Neural crest cell (in vitro differentiated cells): ENCODE measurements around the gene STK17B. TPM values are rescaled to one million over a fixed set of nuclear protein-coding genes. Genes with fewer than 3 reads are reported as not detected.

ENCODE experiments used
- DNase-seq: peaks from one replicate; pipeline ENCODE4 v3.0.0; 2021; ENCODE audit warnings: low read depth, mixed read lengths, low spot score
- H3K27ac Mint-ChIP-seq: one replicate; pipeline ENCODE4 v1.8.0; 2021; ENCODE audit warnings: mild to moderate bottlenecking, mixed read lengths; ENCODE audit not compliant: unreplicated experiment
- H3K27me3 Mint-ChIP-seq: 2 replicates; pipeline ENCODE4 v1.8.0; 2021; ENCODE audit warnings: low read depth, mild to moderate bottlenecking, mixed read lengths
- H3K36me3 Mint-ChIP-seq: 2 replicates; pipeline ENCODE4 v1.8.0; 2021; ENCODE audit warnings: low read depth, mild to moderate bottlenecking, mixed read lengths
- H3K4me1 Mint-ChIP-seq: 2 replicates; pipeline ENCODE4 v1.8.0; 2021; ENCODE audit warnings: mixed read lengths
- H3K4me3 Mint-ChIP-seq: one replicate; pipeline ENCODE4 v1.8.0; 2021; ENCODE audit warnings: mild to moderate bottlenecking, mixed read lengths
- H3K9me3 Mint-ChIP-seq: 2 replicates; pipeline ENCODE4 v1.8.0; 2021; ENCODE audit warnings: mixed read lengths
- total RNA-seq: library from RNA; stranded (reverse); gene quantifications from 2 replicates; pipeline ENCODE4 v1.2.1, GENCODE V29; 2021
- TF ChIP-seq, protein P1 (sequence below): fragments of 200-600 bp; sonication (generic); conservative IDR thresholded peaks from 2 replicates; pipeline ENCODE4 v1.5.0; 2021; ENCODE audit warnings: antibody characterized with exemption, mild to moderate bottlenecking

Gene STK17B
- total RNA-seq, 1 donor from 2014 or later = 7.3 TPM

- no peak overlapping the region for H3K4me3 Mint-ChIP-seq
- TF ChIP-seq, protein P1, sequence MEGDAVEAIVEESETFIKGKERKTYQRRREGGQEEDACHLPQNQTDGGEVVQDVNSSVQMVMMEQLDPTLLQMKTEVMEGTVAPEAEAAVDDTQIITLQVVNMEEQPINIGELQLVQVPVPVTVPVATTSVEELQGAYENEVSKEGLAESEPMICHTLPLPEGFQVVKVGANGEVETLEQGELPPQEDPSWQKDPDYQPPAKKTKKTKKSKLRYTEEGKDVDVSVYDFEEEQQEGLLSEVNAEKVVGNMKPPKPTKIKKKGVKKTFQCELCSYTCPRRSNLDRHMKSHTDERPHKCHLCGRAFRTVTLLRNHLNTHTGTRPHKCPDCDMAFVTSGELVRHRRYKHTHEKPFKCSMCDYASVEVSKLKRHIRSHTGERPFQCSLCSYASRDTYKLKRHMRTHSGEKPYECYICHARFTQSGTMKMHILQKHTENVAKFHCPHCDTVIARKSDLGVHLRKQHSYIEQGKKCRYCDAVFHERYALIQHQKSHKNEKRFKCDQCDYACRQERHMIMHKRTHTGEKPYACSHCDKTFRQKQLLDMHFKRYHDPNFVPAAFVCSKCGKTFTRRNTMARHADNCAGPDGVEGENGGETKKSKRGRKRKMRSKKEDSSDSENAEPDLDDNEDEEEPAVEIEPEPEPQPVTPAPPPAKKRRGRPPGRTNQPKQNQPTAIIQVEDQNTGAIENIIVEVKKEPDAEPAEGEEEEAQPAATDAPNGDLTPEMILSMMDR = no peak
- H3K36me3 Mint-ChIP-seq = peaks cover 12% of the 10 kb centered on the region
- DNase-seq = no peak
- no peaks in the 10 kb centered on the region for H3K27me3 Mint-ChIP-seq
- peaks cover 9% of the 10 kb centered on the region for H3K9me3 Mint-ChIP-seq
- H3K27ac Mint-ChIP-seq = no peak overlapping the region
- peaks cover 9% of the 10 kb centered on the region for H3K4me1 Mint-ChIP-seq
Observed at GRCh38 chr2:196215376-196215775, 44.0 kb upstream of the STK17B start.

GRCh38 chr2:196214156-196214555, 42.8 kb upstream of the STK17B start:
- H3K4me1 Mint-ChIP-seq = peaks cover 9% of the 10 kb centered on the region
- H3K27me3 Mint-ChIP-seq = no peaks in the 10 kb centered on the region
- H3K9me3 Mint-ChIP-seq = peaks cover 9% of the 10 kb centered on the region
- DNase-seq = no peak
- H3K36me3 Mint-ChIP-seq = peaks cover 15% of the 10 kb centered on the region
- no peak overlapping the region for H3K27ac Mint-ChIP-seq
- TF ChIP-seq, protein P1 = no peak
- no peak overlapping the region for H3K4me3 Mint-ChIP-seq

- Mint-ChIP-seq H3K4me1 (peaks cover 9% of the 10 kb centered on the region), H3K36me3 (peaks cover 18% of the 10 kb centered on the region), H3K4me3 (no peak overlapping the region), H3K27ac (no peak overlapping the region), H3K27me3 (no peaks in the 10 kb centered on the region), H3K9me3 (peaks cover 9% of the 10 kb centered on the region)
- TF ChIP-seq, protein P1 = no peak
- no peak for DNase-seq
Observed at GRCh38 chr2:196213252-196213980, 42.0 kb upstream of the STK17B start.

DNA sequence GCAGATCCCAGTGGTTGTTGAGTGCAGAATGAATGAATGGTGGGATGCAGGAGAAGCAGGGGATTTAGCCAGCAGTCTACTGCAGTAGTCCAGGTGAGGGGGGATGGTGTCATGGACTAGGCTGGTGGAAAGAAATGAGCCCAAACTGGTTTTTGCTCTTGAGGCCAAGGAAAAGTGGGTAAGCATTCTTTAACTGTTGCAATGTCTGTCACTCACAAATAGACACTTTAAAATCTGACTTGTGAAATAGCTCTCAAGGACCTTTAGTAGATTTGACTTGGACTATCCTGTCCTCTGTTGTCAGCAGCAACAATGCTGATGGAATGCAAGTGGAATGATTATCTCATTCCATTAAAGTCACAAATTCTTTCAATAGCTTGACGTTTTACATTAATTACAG, 37.5 kb upstream of the STK17B start:
- no peak for DNase-seq
- H3K27ac Mint-ChIP-seq = no peak overlapping the region
- H3K9me3 Mint-ChIP-seq = peaks cover 9% of the 10 kb centered on the region
- H3K36me3 Mint-ChIP-seq = peaks cover 20% of the 10 kb centered on the region
- H3K4me1 Mint-ChIP-seq = peaks cover 9% of the 10 kb centered on the region
- TF ChIP-seq, protein P1 = no peak
- H3K27me3 Mint-ChIP-seq = no peaks in the 10 kb centered on the region
- H3K4me3 Mint-ChIP-seq = no peak overlapping the region

- TF ChIP-seq, protein P1 = no peak
- Mint-ChIP-seq H3K4me1 (peaks cover 9% of the 10 kb centered on the region), H3K27ac (no peak overlapping the region), H3K4me3 (no peak overlapping the region), H3K27me3 (no peaks in the 10 kb centered on the region), H3K36me3 (peaks cover 15% of the 10 kb centered on the region), H3K9me3 (peaks cover 6% of the 10 kb centered on the region)
- DNase-seq = no peak
Observed at GRCh38 chr2:196206804-196207203, 35.4 kb upstream of the STK17B start.
